ENCODE measurements around the gene ATP11B. TPM values are rescaled to one million over a fixed set of nuclear protein-coding genes. Genes with fewer than 3 reads are reported as not detected.

ATP11B gene
- total RNA-seq, 4 donors from 2014 or later: 45.8 to 61.3 (median 49.4) TPM

- no peak for DNase-seq (ENCODE audit: extremely low spot score)
- Histone ChIP-seq H3K9me3 (no peaks in the 10 kb centered on the region), H3K27ac (replicated peaks in 1 of 4) (no peak overlapping the region), H3K4me1 (no peaks in the 10 kb centered on the region), H3K4me3 (no peak overlapping the region), H3K36me3 (no peaks in the 10 kb centered on the region), H3K27me3 (no peaks in the 10 kb centered on the region)
- intact Hi-C loops (cut with DNase I): no loop called here
- WGBS: 75% methylated on average over 2 of the region's 2 CpGs
- no peak for TF ChIP-seq EP300 (IDR thresholded peaks at IDR 0.05)
- no peak for TF ChIP-seq POLR2AphosphoS5 (IDR thresholded peaks at IDR 0.05)
- no peak for TF ChIP-seq CTCF (IDR thresholded peaks at IDR 0.05)
- no peak for TF ChIP-seq POLR2A (IDR thresholded peaks at IDR 0.05; ENCODE audit: low read depth)
Measured at GRCh38 chr3:182769673-182770072, 23.6 kb upstream of the ATP11B start.

GRCh38 chr3:182782149-182782548, 11.2 kb upstream of the ATP11B start:
- no peak overlapping the region for H3K4me3 ChIP-seq
- DNase-seq (ENCODE audit: extremely low spot score): no peak
- intact Hi-C loops (cut with DNase I): no loop called here
- TF ChIP-seq POLR2AphosphoS5 (IDR thresholded peaks at IDR 0.05): no peak
- 86% methylated on average over 1 of the region's 1 CpG for WGBS
- H3K9me3 ChIP-seq: peaks cover 0 to 3% (median 0%) of the 10 kb centered on the region in 4 donors
- H3K4me1 ChIP-seq: no peaks in the 10 kb centered on the region
- H3K27me3 ChIP-seq: peaks cover 0 to 20% (median 0%) of the 10 kb centered on the region in 4 donors
- no peak overlapping the region for H3K27ac ChIP-seq (replicated peaks in 1 of 4)
- H3K36me3 ChIP-seq: no peaks in the 10 kb centered on the region

GRCh38 chr3:182783106-182783505, 10.2 kb upstream of the ATP11B start:
- TF ChIP-seq CTCF (IDR thresholded peaks at IDR 0.05): no peak
- no peak for TF ChIP-seq POLR2AphosphoS5 (IDR thresholded peaks at IDR 0.05)
- no peak for TF ChIP-seq EP300 (IDR thresholded peaks at IDR 0.05)
- TF ChIP-seq POLR2A (IDR thresholded peaks at IDR 0.05; ENCODE audit: low read depth): no peak
- Histone ChIP-seq H3K27me3 (peaks cover 0 to 23% (median 0%) of the 10 kb centered on the region in 4 donors), H3K4me3 (no peak overlapping the region), H3K27ac (replicated peaks in 1 of 4) (no peak overlapping the region), H3K4me1 (no peaks in the 10 kb centered on the region), H3K36me3 (no peaks in the 10 kb centered on the region), H3K9me3 (no peaks in the 10 kb centered on the region)
- no peak for DNase-seq (ENCODE audit: extremely low spot score)
- intact Hi-C loops (cut with DNase I): no loop called here
- 88% methylated on average over 1 of the region's 1 CpG for WGBS

GRCh38 chr3:182784542-182784941, 8.8 kb upstream of the ATP11B start:
- Histone ChIP-seq H3K4me1 (no peaks in the 10 kb centered on the region), H3K27me3 (peaks cover 0 to 23% (median 0%) of the 10 kb centered on the region in 4 donors), H3K4me3 (no peak overlapping the region), H3K36me3 (no peaks in the 10 kb centered on the region), H3K27ac (replicated peaks in 1 of 4) (no peak overlapping the region), H3K9me3 (no peaks in the 10 kb centered on the region)
- WGBS: 47% methylated on average over 1 of the region's 1 CpG
- DNase-seq (ENCODE audit: extremely low spot score): no peak
- intact Hi-C loops (cut with DNase I): no loop called here
- TF ChIP-seq POLR2A (IDR thresholded peaks at IDR 0.05; ENCODE audit: low read depth): no peak
- TF ChIP-seq EP300 (IDR thresholded peaks at IDR 0.05): no peak
- no peak for TF ChIP-seq POLR2AphosphoS5 (IDR thresholded peaks at IDR 0.05)
- TF ChIP-seq CTCF (IDR thresholded peaks at IDR 0.05): no peak

- no peak overlapping the region for H3K27ac ChIP-seq (replicated peaks in 1 of 4)
- no peaks in the 10 kb centered on the region for H3K36me3 ChIP-seq
- intact Hi-C loops (cut with DNase I): no loop called here
- peaks cover 0 to 23% (median 0%) of the 10 kb centered on the region in 4 donors for H3K27me3 ChIP-seq
- no peak for DNase-seq (ENCODE audit: extremely low spot score)
- WGBS: 89% methylated on average over 3 of the region's 3 CpGs
- TF ChIP-seq POLR2AphosphoS5 (IDR thresholded peaks at IDR 0.05): no peak
- TF ChIP-seq CTCF (IDR thresholded peaks at IDR 0.05): no peak
- TF ChIP-seq POLR2A (IDR thresholded peaks at IDR 0.05; ENCODE audit: low read depth): no peak
- TF ChIP-seq EP300 (IDR thresholded peaks at IDR 0.05): no peak
- no peaks in the 10 kb centered on the region for H3K4me1 ChIP-seq
- no peaks in the 10 kb centered on the region for H3K9me3 ChIP-seq
- no peak overlapping the region for H3K4me3 ChIP-seq
Measured at GRCh38 chr3:182785142-182785541, 8.2 kb upstream of the ATP11B start.

Data from esophagus muscularis mucosa (tissue), 4 donors.